Endothelial cell of umbilical vein (primary cell): ENCODE data around the gene GATA6. TPM values are rescaled to one million over a fixed set of nuclear protein-coding genes. Genes with fewer than 3 reads are reported as not detected.

Experiments
- BruUV-seq: library from RNA; stranded (reverse); fragments of 400-500 nt; replicated peaks from 2 replicates; lab custom pipeline; 2021; lab: Mats Ljungman, UMichigan
- CTCF ChIA-PET: fragments of 300-600, 350-600 bp; sonication (Branson Sonifier 250); formaldehyde crosslinking; loops from one replicate; lab custom pipeline; 2021; ENCODE audit warnings: antibody characterized with exemption, inconsistent platforms; lab: Charles Lee
- POLR2A ChIA-PET: fragments of 300-600, 350-600 bp; sonication (Branson Sonifier 250); formaldehyde crosslinking; loops from one replicate; lab custom pipeline; 2021; ENCODE audit warnings: antibody characterized with exemption, inconsistent platforms; lab: Charles Lee
- DNase-seq: peaks from one replicate; pipeline ENCODE4 v3.0.0-alpha.2; 2011; ENCODE audit warnings: low read depth, low spot score
- FAIRE-seq: peaks from 2 replicates; lab custom pipeline; 2011; peaks lifted over from hg19 to GRCh38; lab: Jason Lieb, UNC
- H2AFZ ChIP-seq: 2 replicates; pipeline ENCODE4 v1.6.0; 2012; ENCODE audit warnings: low read depth, low read length, control low read depth, inconsistent platforms
- H3K27ac ChIP-seq: 2 replicates; pipeline ENCODE4 v1.5.1; 2011; ENCODE audit warnings: low read depth, mild to moderate bottlenecking, control low read depth, low read length, moderate library complexity; ENCODE audit not compliant: insufficient read depth
- H3K27me3 ChIP-seq, 2 experiments: 2 replicates each; pipeline versions ENCODE4 v1.6.0 to v1.6.1; 2011; ENCODE audit warnings: low read length in 2 of 2, mixed read lengths in 1 of 2; ENCODE audit not compliant: control insufficient read depth in 2 of 2, insufficient read depth in 2 of 2
- H3K36me3 ChIP-seq, 2 experiments: 2 replicates in 1 of 2; 3 replicates in 1 of 2; pipeline ENCODE4 v1.5.1; 2011; ENCODE audit warnings: low read length in 2 of 2, mild to moderate bottlenecking in 1 of 2, moderate library complexity in 1 of 2; ENCODE audit not compliant: control insufficient read depth in 2 of 2, insufficient read depth in 2 of 2; ENCODE audit errors: extremely low read depth in 1 of 2
- H3K4me1 ChIP-seq: 3 replicates; pipeline ENCODE4 v1.5.1; 2011; ENCODE audit warnings: mild to moderate bottlenecking, low read length; ENCODE audit not compliant: control insufficient read depth, insufficient read depth; ENCODE audit errors: extremely low read depth
- H3K4me2 ChIP-seq: 2 replicates; pipeline ENCODE4 v1.6.1; 2011; ENCODE audit warnings: low read length, control low read depth, mixed read lengths; ENCODE audit not compliant: insufficient read depth
- H3K4me3 ChIP-seq, 3 experiments: fragments of 200-600 bp in 1 of 3; sonication (generic), shearing (Covaris generic) in 1 of 3; replicated peaks in 1 of 3; 2 replicates each; pipeline ENCODE4 v1.5.1; 2011 to 2016; ENCODE audit warnings: control low read depth in 3 of 3, low read length in 3 of 3, mild to moderate bottlenecking in 2 of 3, inconsistent platforms in 1 of 3, low read depth in 1 of 3, moderate library complexity in 1 of 3; ENCODE audit not compliant: insufficient read depth in 1 of 3
- H3K79me2 ChIP-seq: 2 replicates; pipeline ENCODE4 v1.6.0; 2012; ENCODE audit warnings: low read length, inconsistent platforms; ENCODE audit not compliant: control insufficient read depth, insufficient read depth
- H3K9ac ChIP-seq: replicated peaks from 2 replicates; pipeline ENCODE3; 2011; ENCODE audit warnings: low read length, control low read depth; ENCODE audit not compliant: insufficient read depth; ENCODE audit errors: extremely low read depth
- H3K9me1 ChIP-seq: replicated peaks from 3 replicates; pipeline ENCODE4 v1.6.0; 2011; ENCODE audit warnings: mild to moderate bottlenecking, low read length; ENCODE audit not compliant: control insufficient read depth, insufficient read depth; ENCODE audit errors: extremely low read depth
- H3K9me3 ChIP-seq: replicated peaks from 2 replicates; pipeline ENCODE4 v1.5.1; 2012; ENCODE audit warnings: low read length, inconsistent platforms; ENCODE audit not compliant: control insufficient read depth, insufficient read depth
- H4K20me1 ChIP-seq: replicated peaks from 2 replicates; pipeline ENCODE3; 2011; ENCODE audit warnings: mild to moderate bottlenecking, low read length; ENCODE audit not compliant: control insufficient read depth, insufficient read depth; ENCODE audit errors: extremely low read depth
- FOS ChIP-seq: IDR thresholded peaks from 2 replicates; pipeline ENCODE4 v1.6.1; 2011; ENCODE audit warnings: mild to moderate bottlenecking, low read length, moderate library complexity, borderline replicate concordance; ENCODE audit not compliant: insufficient read depth
- JUN ChIP-seq: IDR thresholded peaks from 2 replicates; pipeline ENCODE4 v1.6.1; 2011; ENCODE audit warnings: borderline replicate concordance, low read depth; ENCODE audit not compliant: insufficient read length, insufficient read depth
- POLR2A ChIP-seq: IDR thresholded peaks from 2 replicates; pipeline ENCODE4 v1.6.1; 2012; ENCODE audit warnings: low read depth, mild to moderate bottlenecking, control low read depth, low read length
- POLR2AphosphoS5 ChIP-seq: IDR thresholded peaks from 2 replicates; pipeline ENCODE4 v1.6.1; 2012; ENCODE audit warnings: low read depth, mild to moderate bottlenecking, control low read depth, low read length, moderate library complexity; ENCODE audit not compliant: insufficient read depth
- dilution Hi-C: fragments of 300-500 bp; cut with MboI; formaldehyde crosslinking; loops from one replicate; pipeline ENCODE4 v1.15.0; 2019; ENCODE audit warnings: low sequenced_read_pairs; ENCODE audit not compliant: extremely low pct_ligation_motif_present
- intact Hi-C: fragments of 100-400 bp; cut with micrococcal nuclease; formaldehyde crosslinking; loops from one replicate; pipeline ENCODE4 v1.10.0; 2022
- polyA plus RNA-seq, 4 experiments: library from polyadenylated mRNA; depleted of rRNA in 3 of 4; stranded (reverse) in 3 of 4; unstranded in 1 of 4; fragments of >200 nt; gene quantifications; 2 replicates each; pipeline versions ENCODE4 v1.2.1 to v1.2.3, GENCODE V29; 2011 to 2012; ENCODE audit warnings: missing spikeins in 1 of 4
- small RNA-seq: library from RNA; depleted of rRNA; stranded (forward); fragments of <200 nt; gene quantifications from one replicate; pipeline ENCODE3, GENCODE V24; 2012; ENCODE audit warnings: low replicate concordance, low read depth; ENCODE audit not compliant: insufficient read depth, insufficient read length
- total RNA-seq: library from RNA; stranded (reverse); gene quantifications from 2 replicates; pipeline ENCODE4 v1.2.3, GENCODE V29; 2021

Gene GATA6
- total and polyA plus RNA-seq, 2 donors (not counting 3 experiments of a cell fraction or from before 2014, with no cell fraction given) = 4.1 to 14.6 TPM

GRCh38 chr18:22250591-22250996 lies 81.2 kb downstream of the GATA6 start:
- H3K79me2 ChIP-seq = no peaks in the 10 kb centered on the region
- TF ChIP-seq POLR2A = no peak
- TF ChIP-seq FOS = no peak
- no peak for TF ChIP-seq POLR2AphosphoS5
- TF ChIP-seq JUN = no peak
- ChIA-PET CTCF (interaction anchor here (1.0 kb wide), 1 partner anchor 253 kb away, joined by 3 read pairs; no protein-coding TSS in a partner anchor), POLR2A (no interaction called here)
- dilution Hi-C loops = no loop called here
- no peak overlapping the region for H2AFZ ChIP-seq
- no peaks in the 10 kb centered on the region for H3K9me3 ChIP-seq
- no peaks in the 10 kb centered on the region for H4K20me1 ChIP-seq
- H3K9ac ChIP-seq = no peak overlapping the region
- no peaks in the 10 kb centered on the region for H3K9me1 ChIP-seq
- FAIRE-seq = no peak
- no peak overlapping the region for H3K4me2 ChIP-seq
- no peak overlapping the region for H3K27ac ChIP-seq
- H3K27me3 ChIP-seq = peaks cover 4 to 6% of the 10 kb centered on the region in 2 experiments
- peaks cover 12% of the 10 kb centered on the region for H3K4me1 ChIP-seq
- DNase-seq = no peak
- intact Hi-C loops = no loop called here
- no TSS peak for BruUV-seq
- H3K36me3 ChIP-seq = no peaks in the 10 kb centered on the region
- no peak overlapping the region for H3K4me3 ChIP-seq

Small RNAs within 50 kb of the gene (small RNA-seq; reads per million reads assigned to genes)
- gene RNU6-702P = not detected
- not detected for gene RNU6ATAC20P

Other genes starting within 250 kb of the GATA6 start
- gene CTAGE1, start 248.3 kb downstream of the GATA6 start, total RNA-seq = not detected in 2 replicates
- not detected in 2 replicates for gene CTAGE1, start 248.3 kb downstream of the GATA6 start, polyA plus RNA-seq